HG03097 (cell line): ENCODE results near the gene CEBPG.

Experiments used
- ATAC-seq: cut with Tn5 transposase; IDR thresholded peaks from one replicate; pipeline ENCODE4 v1.9.1; 2021; ENCODE audit not compliant: unreplicated experiment, low FRiP score

Gene CEBPG

DNA sequence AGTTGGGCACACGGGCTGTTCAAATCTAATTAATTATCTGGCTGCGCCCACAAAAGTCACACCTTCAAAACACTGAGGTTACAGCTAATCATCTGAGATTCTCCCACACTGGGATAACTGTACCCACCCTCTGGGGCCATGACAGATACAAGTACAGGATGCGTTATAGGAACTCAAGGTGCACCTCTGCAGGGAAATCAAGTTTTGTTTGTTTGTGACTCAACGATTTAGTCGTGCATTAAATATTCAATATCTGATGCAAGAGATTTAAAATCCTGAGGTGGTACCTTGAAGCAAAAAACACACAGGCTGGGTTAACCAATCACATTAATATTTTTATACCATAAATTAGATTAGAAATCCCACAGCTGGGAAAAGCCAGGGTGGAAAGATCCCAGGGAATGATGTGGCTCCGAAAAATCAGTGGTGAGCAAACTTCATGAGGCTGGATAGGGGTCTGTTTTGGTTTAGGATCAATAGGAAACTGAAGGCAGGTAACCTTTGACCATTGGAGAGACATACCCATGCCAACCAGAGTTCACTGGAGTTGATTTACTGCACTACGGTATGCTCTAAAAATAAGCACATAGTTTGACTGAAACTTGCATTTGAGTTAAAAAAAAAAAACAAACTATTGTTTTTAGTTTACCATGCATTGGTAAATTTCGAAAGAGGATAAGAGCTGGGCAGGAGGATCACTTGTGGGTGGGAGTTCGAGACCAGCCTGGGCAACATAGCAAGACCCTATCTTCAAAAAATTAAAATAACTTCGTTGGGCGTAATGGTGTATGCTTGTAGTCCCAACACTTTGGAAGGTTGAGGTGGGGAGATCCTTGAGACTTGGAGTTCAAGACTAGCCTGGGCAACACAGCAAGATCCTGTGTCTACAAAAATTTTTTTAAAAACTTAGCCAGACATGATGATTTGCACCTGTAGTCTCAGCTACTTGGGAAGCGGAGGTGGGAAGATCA, 23.9 kb upstream of the CEBPG start:
- ATAC-seq: no peak

- ATAC-seq: no peak
Measured at GRCh38 chr19:33350538-33351309, 22.8 kb upstream of the CEBPG start.

- no peak for ATAC-seq
Measured at GRCh38 chr19:33355535-33355934, 18.0 kb upstream of the CEBPG start.

DNA sequence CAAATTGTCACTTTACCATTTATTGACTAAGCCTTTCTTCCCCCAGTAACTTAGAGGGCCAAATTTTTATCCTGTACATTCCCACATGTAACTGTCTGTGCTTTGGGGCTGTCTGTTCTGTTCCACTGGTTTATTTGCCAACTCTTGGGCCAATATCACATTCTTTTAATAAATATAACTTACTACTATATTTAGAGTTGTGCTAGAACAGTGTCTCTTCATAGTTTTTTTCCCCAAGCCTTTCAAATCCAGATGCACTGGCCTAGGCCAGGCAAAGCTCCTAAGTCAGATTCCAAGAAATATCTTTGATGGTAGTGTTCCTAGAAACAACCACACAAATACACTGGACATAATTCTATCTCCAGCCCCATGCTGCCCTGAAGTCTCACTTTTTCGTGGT, 16.0 kb upstream of the CEBPG start:
- ATAC-seq: no peak

DNA sequence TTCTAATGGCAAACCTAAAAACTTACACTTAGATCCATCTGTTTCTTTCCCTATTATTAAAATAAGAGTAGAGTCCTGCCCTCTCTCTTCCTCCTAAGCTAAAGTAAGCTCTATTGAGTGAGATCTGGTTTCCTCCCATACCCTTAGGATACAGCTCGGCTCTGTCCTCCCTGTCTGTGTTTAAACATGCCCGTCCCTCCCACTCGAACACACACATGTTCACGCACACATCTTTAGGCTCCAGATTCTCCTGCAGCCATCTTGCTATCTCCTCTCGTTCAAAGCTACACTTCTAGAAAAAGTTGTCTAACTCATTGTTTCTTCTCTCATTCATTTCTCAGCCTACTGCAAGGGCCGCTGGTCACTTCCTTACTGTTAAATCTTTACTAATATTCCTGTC, 15.1 kb upstream of the CEBPG start:
- ATAC-seq: no peak

DNA sequence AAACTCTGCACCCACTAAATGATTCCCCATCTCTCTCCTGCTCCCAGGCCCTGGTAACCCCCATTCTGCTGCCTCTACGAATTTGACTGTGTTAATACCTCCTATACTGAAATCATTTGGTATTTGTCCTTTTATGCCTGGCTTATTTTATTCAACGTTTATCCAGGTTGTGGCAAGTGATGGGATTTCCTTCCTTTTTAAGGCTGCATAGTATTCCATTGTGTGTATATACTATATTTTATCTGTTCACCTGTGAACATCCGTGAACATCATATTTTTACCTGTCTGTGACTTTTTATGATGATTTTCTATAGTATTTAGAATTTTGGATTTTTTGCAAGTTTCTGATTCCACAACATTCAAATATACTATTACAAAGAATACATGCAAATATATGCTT, 13.9 kb upstream of the CEBPG start:
- ATAC-seq: no peak

DNA sequence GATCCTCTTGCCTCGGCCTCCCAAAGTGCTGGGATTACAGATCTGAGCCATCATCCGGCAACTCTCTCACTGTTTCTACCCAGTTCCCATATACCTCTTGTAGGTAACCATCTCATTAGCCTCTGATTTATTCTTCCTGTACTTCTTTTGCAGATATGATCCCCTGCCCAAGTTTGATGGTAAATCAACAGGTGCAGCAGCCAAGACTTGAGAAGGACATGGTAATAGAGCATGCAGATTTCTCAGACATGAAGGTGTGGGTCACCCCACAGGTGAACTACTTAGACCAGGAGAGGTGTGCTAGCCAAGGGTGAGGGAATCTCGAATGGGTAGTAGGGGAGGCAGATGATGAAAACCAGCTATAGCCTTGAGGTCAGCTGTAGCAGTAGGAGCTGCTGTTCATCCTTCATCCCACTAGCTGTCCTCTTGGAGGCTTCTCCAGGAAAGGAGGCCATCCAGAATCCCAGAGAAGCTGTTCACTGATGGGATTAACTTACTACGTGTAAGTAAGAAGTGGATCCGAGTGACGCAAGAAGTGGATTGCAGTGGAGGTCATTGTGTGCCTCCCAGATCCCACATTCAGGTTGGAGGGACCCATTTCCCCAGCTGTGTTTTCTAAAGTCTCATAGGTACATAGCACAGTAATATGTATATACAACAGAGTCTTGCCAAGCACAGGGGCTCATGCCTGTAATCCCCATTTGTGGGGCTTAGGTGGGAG, 10.8 kb upstream of the CEBPG start:
- no peak for ATAC-seq

DNA sequence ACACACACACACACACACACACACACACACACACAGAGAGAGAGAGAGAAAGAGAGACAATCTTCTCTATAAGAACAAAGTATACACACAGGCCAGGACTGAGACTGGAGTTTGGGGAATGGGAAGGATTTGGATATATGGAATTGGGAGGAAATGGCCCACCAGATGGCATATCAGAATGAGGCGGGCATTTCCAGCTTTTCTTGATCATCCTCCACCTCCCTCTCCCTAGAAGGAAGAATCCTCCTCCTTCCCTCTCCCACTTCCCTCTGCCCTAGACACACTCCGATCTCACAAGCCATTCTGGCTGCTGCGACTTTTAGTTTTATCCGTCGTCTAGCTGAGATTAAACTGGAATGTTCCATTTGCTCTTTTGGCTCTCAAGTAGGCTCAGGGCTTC, 10.0 kb upstream of the CEBPG start:
- ATAC-seq: no peak

DNA sequence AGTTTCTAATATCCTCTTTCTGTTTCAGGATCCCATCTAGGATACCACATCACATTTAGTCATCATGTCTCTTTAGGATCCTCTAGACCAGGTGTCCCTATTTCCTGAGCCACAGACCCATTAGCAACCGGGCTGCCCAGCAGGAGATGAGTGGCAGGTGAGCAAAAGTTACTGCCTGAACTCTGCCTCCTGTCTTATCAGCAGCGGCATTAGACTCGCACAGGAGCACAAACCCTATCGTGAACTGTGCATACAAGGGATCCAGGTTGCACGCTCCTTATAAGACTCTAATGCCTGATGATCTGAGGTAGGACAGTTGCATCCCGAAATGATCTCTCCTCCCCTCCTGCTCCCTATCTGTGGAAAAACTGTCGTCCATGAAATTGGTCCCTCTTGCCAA, 7.8 kb upstream of the CEBPG start:
- no peak for ATAC-seq

DNA sequence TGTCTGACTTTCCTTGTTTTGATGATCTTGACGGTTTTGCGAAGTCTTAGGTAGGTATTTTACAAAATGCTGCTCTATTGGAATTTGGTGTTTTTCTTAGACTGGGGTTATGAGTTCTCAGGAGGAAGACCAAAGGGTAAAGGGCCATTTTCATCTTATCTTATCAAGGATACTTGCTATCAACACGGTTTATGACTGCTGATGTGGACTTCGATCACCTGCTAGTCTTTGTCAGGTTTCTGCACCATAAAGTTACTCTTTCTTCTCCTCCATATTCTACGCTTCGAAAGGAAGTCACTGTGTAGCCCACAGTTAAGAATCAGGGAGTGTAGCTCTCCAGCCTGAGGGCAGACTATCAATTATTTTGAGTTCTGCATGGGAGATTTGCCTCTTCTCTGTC, 7.4 kb upstream of the CEBPG start:
- no peak for ATAC-seq

DNA sequence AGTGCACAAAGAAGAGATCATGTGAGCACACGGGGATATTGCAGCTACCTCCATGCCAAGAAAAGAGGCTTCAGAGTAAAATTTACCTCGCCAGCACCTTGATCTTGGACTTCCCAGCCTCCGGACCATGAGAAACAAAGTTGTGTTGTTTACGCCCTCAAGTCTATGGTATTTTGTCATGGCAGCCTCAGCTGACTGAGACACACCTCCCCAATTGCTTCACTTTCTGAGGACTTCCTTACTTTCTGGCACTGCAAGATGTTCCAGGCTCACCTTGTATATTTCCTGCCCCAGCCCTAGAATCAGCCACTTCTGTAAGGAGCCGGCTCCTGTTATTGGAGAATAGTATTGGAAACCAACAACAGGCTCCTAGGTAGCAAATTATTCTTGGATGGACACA, 6.6 kb upstream of the CEBPG start:
- no peak for ATAC-seq

DNA sequence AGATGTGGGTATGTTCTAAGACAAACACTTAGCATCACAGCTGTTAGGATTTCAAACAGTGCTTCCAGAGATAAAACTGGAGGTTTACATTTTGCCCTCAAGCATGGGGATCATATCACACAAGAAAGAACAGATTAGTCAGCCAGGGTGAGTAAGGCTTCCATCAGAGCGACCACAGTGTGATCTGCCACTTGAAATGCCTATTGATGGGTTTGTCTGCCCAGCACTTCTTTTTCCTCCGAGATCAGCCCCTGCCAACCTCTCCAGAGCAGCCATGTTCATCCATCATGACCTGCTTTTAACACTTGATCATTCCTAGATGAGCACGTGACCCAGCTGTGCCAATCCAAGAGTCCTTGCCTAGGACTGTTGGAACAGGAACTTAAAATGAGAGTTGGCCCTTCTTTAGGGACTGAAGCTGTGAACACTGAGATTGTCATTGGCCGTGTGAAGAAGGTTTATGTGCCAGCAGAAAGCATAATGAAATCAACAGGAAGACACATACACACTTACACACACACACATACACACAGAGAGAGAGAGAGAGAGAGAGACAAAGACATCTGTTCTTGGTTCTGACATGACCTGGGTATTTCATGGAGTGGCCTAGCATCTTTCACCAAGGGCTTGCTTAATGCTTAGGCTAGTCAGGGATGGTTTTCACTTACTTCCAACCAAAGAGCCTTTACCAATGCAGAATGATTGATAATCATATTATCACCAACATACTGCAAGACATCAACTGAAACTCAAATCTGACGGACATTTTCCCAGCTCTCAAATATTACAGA, 5.2 kb upstream of the CEBPG start:
- ATAC-seq: no peak

DNA sequence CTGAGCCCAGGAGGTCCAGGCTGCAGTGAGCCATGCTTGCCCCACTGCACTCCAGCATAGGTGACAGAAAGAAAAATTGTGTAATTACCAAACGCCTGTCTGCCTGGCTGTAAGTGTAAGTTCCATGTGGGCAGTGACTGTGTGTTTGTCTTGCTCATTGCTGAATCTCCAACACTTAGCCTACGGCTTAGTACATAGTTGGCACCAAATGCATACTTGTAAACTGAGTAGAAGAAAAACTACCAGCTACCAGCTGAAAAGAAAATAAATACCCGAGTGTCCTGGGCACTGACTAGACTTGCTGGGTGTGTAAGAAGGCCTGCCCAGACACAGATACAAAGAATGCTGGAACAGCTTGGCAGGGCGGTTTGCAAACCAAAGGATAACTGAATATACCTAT, 2.7 kb upstream of the CEBPG start:
- ATAC-seq: no peak

DNA sequence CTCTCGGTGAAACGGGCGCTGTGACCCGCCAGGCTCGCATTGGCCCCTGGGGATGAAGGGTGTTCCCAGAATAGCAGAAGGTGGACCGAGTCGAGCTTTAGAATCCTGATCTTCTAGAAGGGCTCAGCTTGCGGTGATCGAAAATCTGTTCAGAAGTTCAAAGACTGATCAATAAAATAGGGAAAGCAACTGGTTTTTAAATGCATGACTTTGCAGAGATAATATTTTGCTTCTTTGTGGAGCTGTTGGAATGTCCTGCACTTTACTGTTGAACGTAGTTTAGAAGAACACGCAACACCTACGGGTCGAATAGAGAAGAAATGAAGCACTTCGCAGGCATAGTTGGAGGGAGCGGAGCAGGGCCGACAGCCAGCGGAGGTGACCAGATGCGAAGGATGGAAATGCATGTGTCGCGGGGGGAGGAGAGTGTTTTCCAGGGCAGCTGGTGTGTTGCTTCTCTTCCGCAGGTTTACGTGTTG, 766 bp downstream of the CEBPG start:
- ATAC-seq: no peak

- ATAC-seq: no peak
Measured at GRCh38 chr19:33375156-33375836, 1.8 kb downstream of the CEBPG start.

DNA sequence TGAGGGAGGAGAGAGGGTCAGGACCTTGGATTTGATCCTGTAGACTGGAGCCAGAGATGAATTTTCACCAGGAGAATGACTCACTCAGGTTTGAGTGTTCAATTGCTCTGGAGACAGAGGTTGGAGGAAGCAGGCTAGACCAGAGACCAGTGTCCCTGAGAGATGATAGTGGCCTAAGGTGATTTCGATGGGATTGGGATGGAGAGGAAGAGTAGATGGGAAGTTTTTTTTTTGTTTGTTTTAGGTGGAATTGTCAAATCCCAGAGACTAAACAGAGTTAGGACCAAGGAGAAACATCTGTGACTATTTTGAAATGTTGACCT, 2.3 kb downstream of the CEBPG start:
- no peak for ATAC-seq

DNA sequence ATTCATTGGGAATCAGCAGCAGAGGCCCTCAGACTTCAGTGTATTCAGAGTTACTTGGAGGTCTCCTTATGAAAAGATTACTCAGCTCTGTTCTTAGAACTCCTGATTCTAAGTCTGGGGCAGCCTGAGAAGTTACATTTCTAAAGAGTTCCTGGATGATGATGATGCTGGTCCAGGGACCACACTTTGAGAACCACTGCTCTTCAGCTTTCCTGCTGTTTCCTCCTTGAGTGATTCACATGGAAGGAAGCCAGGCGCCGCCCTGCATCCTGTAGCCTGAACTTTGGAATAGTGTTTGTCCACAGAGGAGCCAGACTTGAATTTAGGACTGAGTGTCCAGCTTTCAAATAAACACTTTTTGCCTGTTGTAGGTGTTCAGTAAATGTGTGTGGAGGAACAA, 2.9 kb downstream of the CEBPG start:
- no peak for ATAC-seq

DNA sequence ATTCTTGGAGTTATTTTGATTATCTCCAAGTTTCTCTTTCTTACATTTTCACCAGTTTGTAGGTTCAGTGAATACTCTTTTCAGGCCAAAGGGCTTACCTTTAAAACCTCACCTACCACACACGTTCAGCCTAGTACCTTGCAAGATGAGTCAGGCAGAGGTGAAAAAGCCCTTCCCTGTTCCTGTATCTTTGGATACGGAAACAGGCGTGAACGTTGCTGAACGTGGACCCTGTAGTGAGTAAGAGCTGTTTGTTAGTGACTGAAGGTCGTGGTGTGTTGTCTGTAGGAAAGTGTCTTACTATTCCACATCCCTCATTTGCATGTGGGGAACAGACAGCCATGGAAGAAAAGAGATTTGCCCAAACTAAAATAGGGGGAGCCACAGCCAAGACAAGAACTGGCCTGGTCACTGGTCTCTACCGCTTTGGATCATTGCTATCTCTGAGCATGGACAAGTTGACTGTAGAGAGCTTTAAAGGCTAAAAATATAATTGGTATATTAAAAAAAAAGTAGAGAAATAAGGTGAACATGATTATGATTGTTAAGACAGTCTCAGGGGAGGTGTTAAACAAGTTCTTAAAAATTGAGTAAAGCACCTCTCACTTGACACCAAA, 3.5 kb downstream of the CEBPG start:
- ATAC-seq: no peak
